Hematopoietic multipotent progenitor cell treated with erythropoietin and hydrocortisone succinate and interleukin-3 and kit ligand, for 17 days (in vitro differentiated cells): Measurements from ENCODE around the gene TTN.
"Not testable (repeated sequence)": the region's sequence is repeated elsewhere in the genome, so short reads cannot be mapped to it uniquely, and the experiment has no call there.

ENCODE experiments used
- DNase-seq: peaks from one replicate; pipeline ENCODE4 v3.0.0-alpha.2; 2015; ENCODE audit warnings: low spot score

TTN gene

GRCh38 chr2:178658480-178658879 is 148.7 kb downstream of the TTN start:
- DNase-seq, result not testable (repeated sequence)

DNA sequence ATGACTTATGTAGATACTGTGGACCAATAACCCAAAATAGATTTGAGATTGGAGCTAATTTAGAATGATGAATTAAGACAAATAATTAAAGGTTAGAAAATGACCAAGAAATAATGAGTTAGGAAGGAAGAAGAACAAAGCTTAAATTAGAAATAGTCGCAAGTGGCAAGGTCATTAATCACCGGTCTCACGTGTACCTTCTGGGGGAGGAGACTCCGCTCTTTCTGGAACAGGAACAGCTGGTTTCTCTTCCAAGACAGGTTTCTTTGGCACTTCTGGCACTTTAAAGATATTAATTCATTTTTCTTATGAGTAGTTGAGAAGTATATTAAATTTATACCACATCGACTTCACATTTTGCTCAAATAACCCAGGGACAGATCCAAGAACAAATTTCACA is 156.7 kb downstream of the TTN start:
- no peak for DNase-seq

DNA sequence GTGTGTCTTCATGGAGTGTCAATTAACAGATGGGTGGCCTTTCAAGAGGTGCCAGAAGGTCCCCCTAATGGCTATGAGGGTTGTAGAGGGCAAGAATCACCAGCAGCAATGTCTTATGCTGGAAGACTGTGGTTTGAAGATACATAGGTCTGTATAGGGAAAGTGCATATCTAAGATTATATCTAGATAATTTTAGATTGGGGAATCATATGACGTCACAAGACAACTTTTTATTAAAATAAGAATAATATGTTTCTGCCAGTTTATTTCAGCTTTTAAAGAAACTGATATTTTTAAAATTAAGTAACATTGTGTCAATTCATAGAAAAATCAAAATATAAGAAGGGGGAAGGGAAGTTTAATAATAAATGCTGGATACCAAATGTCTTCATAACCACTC is 162.3 kb downstream of the TTN start:
- DNase-seq, result no peak

GRCh38 chr2:178641498-178641897 is 165.7 kb downstream of the TTN start:
- no peak for DNase-seq

DNA sequence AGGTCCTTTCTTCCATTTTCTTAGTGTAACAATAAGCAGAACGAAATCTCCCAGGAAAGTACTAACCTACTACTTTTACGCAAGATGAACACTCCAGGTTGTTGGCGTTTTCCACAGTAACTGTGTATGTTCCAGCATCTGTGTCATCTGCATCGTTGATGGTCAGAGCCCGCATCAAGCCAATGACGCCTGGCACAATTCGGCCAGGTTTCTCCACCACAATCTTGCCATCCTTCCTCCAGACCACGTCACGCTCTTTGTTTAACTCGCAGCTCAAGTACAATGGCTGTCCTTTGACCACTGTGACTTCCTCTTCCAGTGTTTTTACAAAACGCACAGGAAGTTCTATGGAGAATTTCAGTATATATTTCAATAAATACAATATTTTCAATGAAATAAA is 171.3 kb downstream of the TTN start:
- no peak for DNase-seq

GRCh38 chr2:178632729-178633128 is 174.5 kb downstream of the TTN start:
- no peak for DNase-seq

GRCh38 chr2:178630581-178630980 is 176.6 kb downstream of the TTN start:
- DNase-seq, result no peak

DNA sequence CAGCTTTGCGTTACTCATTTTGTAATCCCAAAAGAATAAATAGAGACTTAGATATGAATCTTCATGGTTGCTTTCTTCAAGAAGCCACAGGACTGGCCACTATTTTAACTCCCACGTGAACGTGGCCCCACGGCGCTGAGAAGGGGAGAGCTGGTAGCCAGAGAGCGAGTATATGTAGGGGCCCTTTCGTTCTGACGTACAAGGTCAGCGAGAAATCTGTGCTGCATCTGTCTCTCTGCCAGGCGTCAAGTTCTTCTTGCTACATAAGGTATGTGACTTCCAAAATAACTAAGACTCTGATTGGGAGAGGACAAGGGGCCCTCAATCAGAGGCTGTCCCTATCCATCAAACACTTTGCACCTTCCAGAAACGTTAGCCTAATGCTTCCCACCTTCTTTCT is 177.8 kb downstream of the TTN start:
- no peak for DNase-seq

DNA sequence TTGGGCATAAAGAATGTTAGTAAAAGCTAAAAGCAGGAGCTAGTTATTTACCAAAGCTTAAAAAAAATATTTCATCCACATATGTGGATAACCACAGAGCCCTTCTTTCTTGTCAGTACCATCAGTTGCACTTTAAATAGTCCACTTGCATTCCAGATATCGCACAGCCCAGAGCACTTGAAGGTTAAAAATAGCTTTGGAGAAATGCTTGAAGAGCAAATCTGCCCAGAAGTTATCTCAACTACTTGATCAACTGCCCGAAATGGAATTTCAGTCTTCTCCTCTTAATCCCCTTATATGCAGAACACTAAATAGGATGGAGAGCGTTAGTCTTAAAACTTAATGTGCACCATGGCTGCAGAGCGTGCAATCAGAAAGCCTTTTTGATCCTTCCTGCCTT is 178.6 kb downstream of the TTN start:
- DNase-seq, result no peak

DNA sequence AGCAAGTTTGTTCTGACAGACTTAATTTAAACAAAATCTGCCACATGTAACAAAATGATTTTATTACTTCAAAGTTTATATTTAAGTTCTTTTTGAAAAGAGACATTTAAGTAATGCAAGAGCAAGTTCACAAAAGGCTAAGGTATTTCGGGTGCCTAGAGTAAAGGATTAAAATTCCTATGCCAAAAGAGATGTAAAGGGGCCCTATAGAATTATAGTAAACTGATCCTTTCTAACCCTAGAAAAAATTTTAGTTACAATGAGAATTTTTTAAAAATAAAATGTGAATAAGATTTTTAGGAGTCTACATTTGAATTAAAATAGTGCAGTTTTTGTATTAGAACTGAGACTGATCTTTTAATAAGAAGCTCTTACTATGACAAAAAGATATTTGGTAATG is 179.8 kb downstream of the TTN start:
- no peak for DNase-seq

DNA sequence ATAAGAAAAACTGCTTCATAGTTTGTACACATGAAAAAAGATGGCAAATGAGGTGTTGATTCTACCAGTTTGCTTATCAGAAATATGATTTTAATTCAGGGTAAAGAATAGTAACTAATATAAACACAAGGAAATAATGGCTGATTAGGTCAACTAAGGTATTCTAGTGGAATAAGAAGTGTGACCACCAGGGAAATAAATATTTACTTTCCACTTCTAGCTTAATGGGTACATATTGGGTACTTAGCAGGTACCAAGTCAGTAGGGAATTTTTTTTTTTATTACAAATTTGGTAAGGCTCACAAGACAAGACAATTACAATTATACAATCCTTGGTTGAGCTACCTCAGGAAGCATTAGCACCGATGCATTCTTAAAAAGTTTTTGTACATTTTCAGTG is 191.3 kb downstream of the TTN start:
- no peak for DNase-seq

GRCh38 chr2:178602901-178603300 is 204.3 kb downstream of the TTN start:
- no peak for DNase-seq

- no peak for DNase-seq
These were observed 214.6 kb downstream of the TTN start for GRCh38 chr2:178592655-178593054.

GRCh38 chr2:178589335-178589734 is 217.9 kb downstream of the TTN start:
- DNase-seq, result no peak

GRCh38 chr2:178584666-178585065 is 222.6 kb downstream of the TTN start:
- no peak for DNase-seq

DNA sequence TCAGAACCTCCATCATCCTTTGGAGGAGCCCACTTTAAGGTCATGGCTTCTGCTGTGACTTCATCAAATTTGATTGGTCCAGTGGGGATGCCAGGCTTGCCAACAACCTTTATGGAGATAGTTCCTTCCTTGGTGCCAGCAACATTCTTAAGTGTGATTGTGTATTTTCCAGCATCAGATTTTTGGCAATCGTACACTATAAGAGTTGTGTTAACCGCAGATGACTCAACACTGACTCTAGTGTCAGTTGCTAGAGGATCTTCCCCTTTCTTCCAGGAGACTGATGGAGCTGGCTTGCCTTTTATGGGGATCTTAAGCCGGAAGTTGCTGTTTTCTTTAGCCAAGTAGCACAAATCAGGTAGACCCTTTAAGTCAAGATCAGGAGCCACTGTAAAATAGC is 228.2 kb downstream of the TTN start:
- no peak for DNase-seq

DNA sequence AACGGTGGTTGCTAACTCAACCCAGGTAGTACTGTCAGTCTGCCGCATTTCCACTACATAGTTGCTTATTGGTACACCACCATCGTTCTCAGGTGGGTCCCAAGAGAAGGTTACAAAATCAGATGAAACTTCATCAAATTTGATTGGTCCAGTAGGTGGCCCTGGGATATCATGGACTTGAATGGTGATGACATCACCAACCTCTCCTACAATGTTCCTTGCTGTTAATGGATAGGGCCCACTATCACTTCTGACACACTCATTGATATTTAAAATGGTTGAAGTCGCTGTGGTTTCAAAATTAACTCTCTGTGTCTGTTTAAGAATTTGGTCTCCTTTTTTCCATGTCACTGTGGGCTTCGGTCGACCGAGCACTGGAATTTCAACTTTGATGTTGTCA is 232.4 kb downstream of the TTN start:
- DNase-seq, result no peak

GRCh38 chr2:178568227-178568626 is 239.0 kb downstream of the TTN start:
- no peak for DNase-seq

GRCh38 chr2:178553047-178553446 is 254.2 kb downstream of the TTN start:
- no peak for DNase-seq

DNA sequence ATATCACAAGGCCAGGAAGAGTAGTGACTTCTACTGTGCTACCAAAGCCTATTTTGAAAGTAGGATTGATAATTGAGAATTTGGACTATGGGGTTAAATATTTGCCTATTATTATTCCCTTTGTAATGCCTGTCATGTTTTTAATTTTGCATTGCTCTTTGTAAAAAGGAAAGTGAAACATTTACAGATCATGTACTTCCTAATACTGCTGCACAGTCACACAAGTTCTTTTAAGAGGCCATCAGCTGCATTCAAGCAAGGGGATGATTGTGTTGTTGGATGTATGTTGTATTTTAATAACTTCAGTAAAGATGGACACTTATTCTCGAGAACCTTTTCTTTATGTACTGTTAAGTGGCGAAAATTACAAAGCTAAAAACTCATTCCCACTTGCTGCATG is 256.9 kb downstream of the TTN start:
- DNase-seq, result no peak

DNA sequence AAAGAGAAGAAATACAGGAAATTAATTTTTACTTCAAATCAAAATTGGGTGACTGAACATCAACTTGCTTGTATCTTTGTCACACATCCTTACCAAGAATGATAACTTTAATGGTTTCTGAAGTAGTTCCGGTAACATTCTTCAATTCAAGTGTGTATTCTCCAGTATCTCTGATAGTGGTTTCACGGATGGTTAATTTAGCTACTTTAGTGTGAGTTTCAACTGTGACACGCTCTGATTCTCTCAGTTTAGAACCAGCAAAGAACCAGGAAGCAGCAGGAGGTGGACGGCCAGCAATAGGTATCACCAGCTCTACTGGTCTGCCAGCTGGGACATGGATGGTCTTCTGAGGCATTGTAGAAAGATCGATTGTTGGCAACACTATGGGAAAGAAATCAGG is 264.7 kb downstream of the TTN start:
- DNase-seq, result no peak

DNA sequence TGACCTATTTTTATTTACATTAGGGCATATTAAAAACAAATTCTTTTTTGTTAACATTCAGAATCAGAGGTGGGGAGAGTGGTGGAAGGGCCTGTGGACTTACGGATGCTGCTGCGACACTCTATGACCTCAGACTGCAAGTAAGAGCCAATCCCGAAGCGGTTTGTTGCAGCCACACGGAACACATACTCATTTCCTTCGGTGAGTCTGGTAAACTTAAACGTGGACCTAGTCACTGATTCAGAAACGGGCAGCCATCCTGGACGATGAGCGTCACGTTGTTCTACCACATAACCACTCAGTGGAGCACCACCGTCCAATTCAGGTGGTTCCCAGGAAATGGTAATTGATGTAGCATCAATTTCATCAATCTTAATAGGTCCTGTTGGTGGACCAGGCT is 265.1 kb downstream of the TTN start:
- no peak for DNase-seq

- no peak for DNase-seq
These were observed 271.2 kb downstream of the TTN start for GRCh38 chr2:178536037-178536436.

GRCh38 chr2:178531168-178531567 is 276.1 kb downstream of the TTN start:
- DNase-seq, result no peak

DNA sequence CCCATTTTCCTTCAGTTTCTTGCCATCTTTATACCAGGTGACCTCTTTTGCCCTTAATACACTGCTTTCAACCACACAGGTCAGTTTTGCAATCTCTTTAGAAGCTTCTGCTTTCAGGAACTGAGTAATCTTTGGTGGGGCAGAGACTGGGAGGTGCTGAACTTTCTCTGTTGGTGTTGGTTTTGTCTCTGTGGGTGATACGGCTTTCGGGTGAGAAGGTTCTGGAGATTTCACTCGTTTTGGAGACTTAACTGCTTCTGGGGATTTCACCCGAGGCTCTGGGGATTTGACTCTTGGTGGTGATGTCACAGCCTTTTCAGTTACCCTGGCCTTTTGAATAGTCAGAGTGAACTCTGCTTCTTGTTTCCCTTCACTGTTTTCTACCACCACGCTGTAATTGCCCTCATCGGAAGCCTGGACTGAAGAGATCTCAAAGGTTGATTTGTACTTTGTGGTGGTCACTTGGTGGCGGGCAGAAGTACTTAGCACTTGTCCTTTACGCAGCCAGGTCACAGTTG is 276.5 kb downstream of the TTN start:
- no peak for DNase-seq
